ENCODE data around the gene SPOUT1. TPM values are rescaled to one million over a fixed set of nuclear protein-coding genes. Genes with fewer than 3 reads are reported as not detected.

SPOUT1 gene
- total and polyA plus RNA-seq, 2 of the 13 experiments (the other 11 are each of a cell fraction or from before 2014, with no cell fraction given) = 39.0 to 45.8 TPM

DNA sequence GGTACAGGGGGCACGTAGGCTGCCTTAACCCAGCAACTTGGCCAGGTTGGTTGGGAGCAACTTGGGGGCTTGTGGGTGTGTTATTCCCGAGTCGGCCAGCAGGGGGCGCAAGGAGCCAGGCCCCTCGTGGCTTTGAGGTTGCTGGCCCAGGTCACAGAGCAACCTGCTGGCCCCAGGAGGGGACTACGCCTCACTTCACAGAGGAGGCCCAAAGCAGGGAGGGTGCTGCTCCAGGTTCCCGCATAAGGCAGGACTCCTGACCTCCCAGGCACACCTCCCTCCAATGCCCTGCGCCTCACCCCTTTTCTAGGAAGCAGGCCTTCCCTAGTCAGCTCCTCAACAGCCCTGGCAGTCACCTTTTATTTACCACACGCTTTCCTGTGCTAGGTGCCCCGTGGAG is 34.1 kb upstream of the SPOUT1 start (continued):
- TF ChIP-seq ZNF776 (CRISPR knock-in tag; IDR thresholded peaks at IDR 0.05) (no peak), DNMT3B (CRISPR knock-in tag; conservative IDR thresholded peaks at IDR 0.05) (0 out of 2 replicates have a peak, but pooled peaks have one; percentile 37), ZMYM4 (CRISPR knock-in tag; IDR thresholded peaks at IDR 0.05) (peak; percentile 57; the same call in 1 of the 2 replicates), ZC3H4 (CRISPR knock-in tag; IDR thresholded peaks at IDR 0.05; ENCODE audit: borderline replicate concordance) (no peak), SSRP1 (CRISPR knock-in tag; IDR thresholded peaks at IDR 0.05) (no peak), ZNF501 (CRISPR knock-in tag; IDR thresholded peaks at IDR 0.05) (no peak), ZNF792 (CRISPR knock-in tag; IDR thresholded peaks at IDR 0.05) (0 out of 2 replicates have a peak, but pooled peaks have one; percentile 29), PLRG1 (conservative IDR thresholded peaks at IDR 0.05) (no peak), ZBTB38 (CRISPR knock-in tag; IDR thresholded peaks at IDR 0.05) (peak; percentile 76), KDM5A (IDR thresholded peaks at IDR 0.05; ENCODE audit: borderline replicate concordance, low read length) (no peak), FOXK1 (CRISPR knock-in tag; IDR thresholded peaks at IDR 0.05; ENCODE audit: borderline replicate concordance, low read depth) (no peak), ZNF777 (CRISPR knock-in tag; IDR thresholded peaks at IDR 0.05) (no peak), ZNF10 (CRISPR knock-in tag; IDR thresholded peaks at IDR 0.05; ENCODE audit: borderline replicate concordance, low read depth) (no peak)
- TF ChIP-seq, protein P1, sequence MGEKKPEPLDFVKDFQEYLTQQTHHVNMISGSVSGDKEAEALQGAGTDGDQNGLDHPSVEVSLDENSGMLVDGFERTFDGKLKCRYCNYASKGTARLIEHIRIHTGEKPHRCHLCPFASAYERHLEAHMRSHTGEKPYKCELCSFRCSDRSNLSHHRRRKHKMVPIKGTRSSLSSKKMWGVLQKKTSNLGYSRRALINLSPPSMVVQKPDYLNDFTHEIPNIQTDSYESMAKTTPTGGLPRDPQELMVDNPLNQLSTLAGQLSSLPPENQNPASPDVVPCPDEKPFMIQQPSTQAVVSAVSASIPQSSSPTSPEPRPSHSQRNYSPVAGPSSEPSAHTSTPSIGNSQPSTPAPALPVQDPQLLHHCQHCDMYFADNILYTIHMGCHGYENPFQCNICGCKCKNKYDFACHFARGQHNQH (CRISPR knock-in tag; IDR thresholded peaks at IDR 0.05) = no peak
- TF ChIP-seq, protein P2, sequence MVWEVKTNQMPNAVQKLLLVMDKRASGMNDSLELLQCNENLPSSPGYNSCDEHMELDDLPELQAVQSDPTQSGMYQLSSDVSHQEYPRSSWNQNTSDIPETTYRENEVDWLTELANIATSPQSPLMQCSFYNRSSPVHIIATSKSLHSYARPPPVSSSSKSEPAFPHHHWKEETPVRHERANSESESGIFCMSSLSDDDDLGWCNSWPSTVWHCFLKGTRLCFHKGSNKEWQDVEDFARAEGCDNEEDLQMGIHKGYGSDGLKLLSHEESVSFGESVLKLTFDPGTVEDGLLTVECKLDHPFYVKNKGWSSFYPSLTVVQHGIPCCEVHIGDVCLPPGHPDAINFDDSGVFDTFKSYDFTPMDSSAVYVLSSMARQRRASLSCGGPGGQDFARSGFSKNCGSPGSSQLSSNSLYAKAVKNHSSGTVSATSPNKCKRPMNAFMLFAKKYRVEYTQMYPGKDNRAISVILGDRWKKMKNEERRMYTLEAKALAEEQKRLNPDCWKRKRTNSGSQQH (CRISPR knock-in tag; IDR thresholded peaks at IDR 0.05; ENCODE audit: low read depth) = no peak
- TF ChIP-seq, protein P3, sequence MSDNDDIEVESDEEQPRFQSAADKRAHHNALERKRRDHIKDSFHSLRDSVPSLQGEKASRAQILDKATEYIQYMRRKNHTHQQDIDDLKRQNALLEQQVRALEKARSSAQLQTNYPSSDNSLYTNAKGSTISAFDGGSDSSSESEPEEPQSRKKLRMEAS (IDR thresholded peaks at IDR 0.05) = peak; percentile 65; the same call in 1 of the 2 replicates
